Endothelial cell of umbilical vein (primary cell): Measurements from ENCODE around the gene SORCS2. TPM values are rescaled to one million over a fixed set of nuclear protein-coding genes. Genes with fewer than 3 reads are reported as not detected.

Experiments used
- BruUV-seq: library from RNA; stranded (reverse); fragments of 400-500 nt; replicated peaks from 2 replicates; lab custom pipeline; 2021; lab: Mats Ljungman, UMichigan
- CTCF ChIA-PET: fragments of 300-600, 350-600 bp; sonication (Branson Sonifier 250); formaldehyde crosslinking; loops from one replicate; lab custom pipeline; 2021; ENCODE audit warnings: antibody characterized with exemption, inconsistent platforms; lab: Charles Lee
- POLR2A ChIA-PET: fragments of 300-600, 350-600 bp; sonication (Branson Sonifier 250); formaldehyde crosslinking; loops from one replicate; lab custom pipeline; 2021; ENCODE audit warnings: antibody characterized with exemption, inconsistent platforms; lab: Charles Lee
- DNase-seq: peaks from one replicate; pipeline ENCODE4 v3.0.0-alpha.2; 2011; ENCODE audit warnings: low read depth, low spot score
- FAIRE-seq: peaks from 2 replicates; lab custom pipeline; 2011; peaks lifted over from hg19 to GRCh38; lab: Jason Lieb, UNC
- H2AFZ ChIP-seq: 2 replicates; pipeline ENCODE4 v1.6.0; 2012; ENCODE audit warnings: low read depth, low read length, control low read depth, inconsistent platforms
- H3K27ac ChIP-seq: 2 replicates; pipeline ENCODE4 v1.5.1; 2011; ENCODE audit warnings: low read depth, mild to moderate bottlenecking, control low read depth, low read length, moderate library complexity; ENCODE audit not compliant: insufficient read depth
- H3K27me3 ChIP-seq, 2 experiments: 2 replicates each; pipeline versions ENCODE4 v1.6.0 to v1.6.1; 2011; ENCODE audit warnings: low read length in 2 of 2, mixed read lengths in 1 of 2; ENCODE audit not compliant: control insufficient read depth in 2 of 2, insufficient read depth in 2 of 2
- H3K36me3 ChIP-seq, 2 experiments: 2 replicates in 1 of 2; 3 replicates in 1 of 2; pipeline ENCODE4 v1.5.1; 2011; ENCODE audit warnings: low read length in 2 of 2, mild to moderate bottlenecking in 1 of 2, moderate library complexity in 1 of 2; ENCODE audit not compliant: control insufficient read depth in 2 of 2, insufficient read depth in 2 of 2; ENCODE audit errors: extremely low read depth in 1 of 2
- H3K4me1 ChIP-seq: 3 replicates; pipeline ENCODE4 v1.5.1; 2011; ENCODE audit warnings: mild to moderate bottlenecking, low read length; ENCODE audit not compliant: control insufficient read depth, insufficient read depth; ENCODE audit errors: extremely low read depth
- H3K4me2 ChIP-seq: 2 replicates; pipeline ENCODE4 v1.6.1; 2011; ENCODE audit warnings: low read length, control low read depth, mixed read lengths; ENCODE audit not compliant: insufficient read depth
- H3K4me3 ChIP-seq, 3 experiments: fragments of 200-600 bp in 1 of 3; sonication (generic), shearing (Covaris generic) in 1 of 3; replicated peaks in 1 of 3; 2 replicates each; pipeline ENCODE4 v1.5.1; 2011 to 2016; ENCODE audit warnings: control low read depth in 3 of 3, low read length in 3 of 3, mild to moderate bottlenecking in 2 of 3, inconsistent platforms in 1 of 3, low read depth in 1 of 3, moderate library complexity in 1 of 3; ENCODE audit not compliant: insufficient read depth in 1 of 3
- H3K79me2 ChIP-seq: 2 replicates; pipeline ENCODE4 v1.6.0; 2012; ENCODE audit warnings: low read length, inconsistent platforms; ENCODE audit not compliant: control insufficient read depth, insufficient read depth
- H3K9ac ChIP-seq: replicated peaks from 2 replicates; pipeline ENCODE3; 2011; ENCODE audit warnings: low read length, control low read depth; ENCODE audit not compliant: insufficient read depth; ENCODE audit errors: extremely low read depth
- H3K9me1 ChIP-seq: replicated peaks from 3 replicates; pipeline ENCODE4 v1.6.0; 2011; ENCODE audit warnings: mild to moderate bottlenecking, low read length; ENCODE audit not compliant: control insufficient read depth, insufficient read depth; ENCODE audit errors: extremely low read depth
- H3K9me3 ChIP-seq: replicated peaks from 2 replicates; pipeline ENCODE4 v1.5.1; 2012; ENCODE audit warnings: low read length, inconsistent platforms; ENCODE audit not compliant: control insufficient read depth, insufficient read depth
- H4K20me1 ChIP-seq: replicated peaks from 2 replicates; pipeline ENCODE3; 2011; ENCODE audit warnings: mild to moderate bottlenecking, low read length; ENCODE audit not compliant: control insufficient read depth, insufficient read depth; ENCODE audit errors: extremely low read depth
- CTCF ChIP-seq, 2 donors: IDR thresholded peaks; 1 replicate in 1 of 2; 2 replicates in 1 of 2; pipeline ENCODE4 v1.5.1; 2011; ENCODE audit warnings: low read length in 2 of 2, mild to moderate bottlenecking in 2 of 2, moderate library complexity in 2 of 2, control low read depth in 1 of 2, inconsistent platforms in 1 of 2, low read depth in 1 of 2; ENCODE audit not compliant: insufficient read depth in 1 of 2; ENCODE audit errors: extremely low read depth in 1 of 2
- EZH2 ChIP-seq: IDR thresholded peaks from 2 replicates; pipeline ENCODE4 v1.6.1; 2012; ENCODE audit warnings: borderline replicate concordance, low read depth, mild to moderate bottlenecking, moderate library complexity, low read length, inconsistent platforms; ENCODE audit not compliant: severe bottlenecking
- FOS ChIP-seq: IDR thresholded peaks from 2 replicates; pipeline ENCODE4 v1.6.1; 2011; ENCODE audit warnings: mild to moderate bottlenecking, low read length, moderate library complexity, borderline replicate concordance; ENCODE audit not compliant: insufficient read depth
- GATA2 ChIP-seq: IDR thresholded peaks from 2 replicates; pipeline ENCODE4 v1.7.0; 2011; ENCODE audit warnings: low read depth, mild to moderate bottlenecking, moderate library complexity, mixed read lengths, low read length; ENCODE audit not compliant: insufficient read length, insufficient read depth
- JUN ChIP-seq: IDR thresholded peaks from 2 replicates; pipeline ENCODE4 v1.6.1; 2011; ENCODE audit warnings: borderline replicate concordance, low read depth; ENCODE audit not compliant: insufficient read length, insufficient read depth
- MAX ChIP-seq: IDR thresholded peaks from 2 replicates; pipeline ENCODE4 v1.6.1; 2011; ENCODE audit not compliant: insufficient read depth, insufficient read length
- MYC ChIP-seq: IDR thresholded peaks from one replicate; pipeline ENCODE4 v1.6.1; 2011; ENCODE audit warnings: mild to moderate bottlenecking, low read depth, low read length
- POLR2A ChIP-seq: IDR thresholded peaks from 2 replicates; pipeline ENCODE4 v1.6.1; 2012; ENCODE audit warnings: low read depth, mild to moderate bottlenecking, control low read depth, low read length
- POLR2AphosphoS5 ChIP-seq: IDR thresholded peaks from 2 replicates; pipeline ENCODE4 v1.6.1; 2012; ENCODE audit warnings: low read depth, mild to moderate bottlenecking, control low read depth, low read length, moderate library complexity; ENCODE audit not compliant: insufficient read depth
- dilution Hi-C: fragments of 300-500 bp; cut with MboI; formaldehyde crosslinking; loops from one replicate; pipeline ENCODE4 v1.15.0; 2019; ENCODE audit warnings: low sequenced_read_pairs; ENCODE audit not compliant: extremely low pct_ligation_motif_present
- intact Hi-C: fragments of 100-400 bp; cut with micrococcal nuclease; formaldehyde crosslinking; loops from one replicate; pipeline ENCODE4 v1.10.0; 2022
- polyA plus RNA-seq, 4 experiments: library from polyadenylated mRNA; depleted of rRNA in 3 of 4; stranded (reverse) in 3 of 4; unstranded in 1 of 4; fragments of >200 nt; gene quantifications; 2 replicates each; pipeline versions ENCODE4 v1.2.1 to v1.2.3, GENCODE V29; 2011 to 2012; ENCODE audit warnings: missing spikeins in 1 of 4
- total RNA-seq: library from RNA; stranded (reverse); gene quantifications from 2 replicates; pipeline ENCODE4 v1.2.3, GENCODE V29; 2021

SORCS2 gene
- total and polyA plus RNA-seq, 2 donors (not counting 3 experiments of a cell fraction or from before 2014, with no cell fraction given): not detected

- no peak for FAIRE-seq
- no peak overlapping the region for H3K9ac ChIP-seq
- no peak overlapping the region for H2AFZ ChIP-seq
Observed at GRCh38 chr4:7357323-7357722, 165.0 kb downstream of the SORCS2 start.

More at GRCh38 chr4:7357323-7357722, 165.0 kb downstream of the SORCS2 start:
- ChIA-PET POLR2A (no interaction called here), CTCF (interaction anchor here (2.5 kb wide), 1 partner anchor 21 kb away, joined by 5 read pairs; no protein-coding TSS in a partner anchor)
- intact Hi-C loops: no loop called here
- Histone ChIP-seq H3K9me3 (no peaks in the 10 kb centered on the region), H3K4me1 (no peaks in the 10 kb centered on the region), H3K79me2 (no peaks in the 10 kb centered on the region), H4K20me1 (no peaks in the 10 kb centered on the region), H3K36me3 (no peaks in the 10 kb centered on the region), H3K4me3 (no peak overlapping the region), H3K4me2 (no peak overlapping the region), H3K27me3 (no peaks in the 10 kb centered on the region), H3K27ac (no peak overlapping the region), H3K9me1 (no peaks in the 10 kb centered on the region)
- TF ChIP-seq MAX: no peak
- no peak for TF ChIP-seq POLR2A
- no peak for TF ChIP-seq GATA2
- no peak for TF ChIP-seq MYC
- TF ChIP-seq POLR2AphosphoS5: no peak
- TF ChIP-seq CTCF (IDR thresholded peaks at IDR 0.05; ENCODE audit: extremely low read depth in 1 of 2, insufficient read depth in 1 of 2, low read depth in 1 of 2, low read length in 2 of 2): no peak
- no peak for TF ChIP-seq FOS
- TF ChIP-seq JUN: no peak
- TF ChIP-seq EZH2: no peak
- no peak for DNase-seq
- no TSS peak for BruUV-seq
- dilution Hi-C loops: no loop called here
